DMS53 treated with DMSO at 0.1 percent for 48 hours (cell line): ENCODE data around the gene OTOP2.
A peak's percentile ranks its signal among the peaks of the same experiment; 100 is the strongest.

Experiments
- DNase-seq: peaks from one replicate; lab custom pipeline; 2025; ENCODE audit not compliant: unreplicated experiment; lab: John Stamatoyannopoulos, UW

The OTOP2 gene, protein sequence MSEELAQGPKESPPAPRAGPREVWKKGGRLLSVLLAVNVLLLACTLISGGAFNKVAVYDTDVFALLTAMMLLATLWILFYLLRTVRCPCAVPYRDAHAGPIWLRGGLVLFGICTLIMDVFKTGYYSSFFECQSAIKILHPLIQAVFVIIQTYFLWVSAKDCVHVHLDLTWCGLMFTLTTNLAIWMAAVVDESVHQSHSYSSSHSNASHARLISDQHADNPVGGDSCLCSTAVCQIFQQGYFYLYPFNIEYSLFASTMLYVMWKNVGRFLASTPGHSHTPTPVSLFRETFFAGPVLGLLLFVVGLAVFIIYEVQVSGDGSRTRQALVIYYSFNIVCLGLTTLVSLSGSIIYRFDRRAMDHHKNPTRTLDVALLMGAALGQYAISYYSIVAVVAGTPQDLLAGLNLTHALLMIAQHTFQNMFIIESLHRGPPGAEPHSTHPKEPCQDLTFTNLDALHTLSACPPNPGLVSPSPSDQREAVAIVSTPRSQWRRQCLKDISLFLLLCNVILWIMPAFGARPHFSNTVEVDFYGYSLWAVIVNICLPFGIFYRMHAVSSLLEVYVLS

GRCh38 chr17:74924250-74924948 lies at the start of gene OTOP2:
TSS of gene OTOP2 (plus strand) at chr17:74924273. CDS start at chr17:74924633, 360 bp downstream.
- DNase-seq: no peak

- no peak for DNase-seq
These were observed 49.4 kb upstream of the OTOP2 start for GRCh38 chr17:74874615-74875037.

DNA sequence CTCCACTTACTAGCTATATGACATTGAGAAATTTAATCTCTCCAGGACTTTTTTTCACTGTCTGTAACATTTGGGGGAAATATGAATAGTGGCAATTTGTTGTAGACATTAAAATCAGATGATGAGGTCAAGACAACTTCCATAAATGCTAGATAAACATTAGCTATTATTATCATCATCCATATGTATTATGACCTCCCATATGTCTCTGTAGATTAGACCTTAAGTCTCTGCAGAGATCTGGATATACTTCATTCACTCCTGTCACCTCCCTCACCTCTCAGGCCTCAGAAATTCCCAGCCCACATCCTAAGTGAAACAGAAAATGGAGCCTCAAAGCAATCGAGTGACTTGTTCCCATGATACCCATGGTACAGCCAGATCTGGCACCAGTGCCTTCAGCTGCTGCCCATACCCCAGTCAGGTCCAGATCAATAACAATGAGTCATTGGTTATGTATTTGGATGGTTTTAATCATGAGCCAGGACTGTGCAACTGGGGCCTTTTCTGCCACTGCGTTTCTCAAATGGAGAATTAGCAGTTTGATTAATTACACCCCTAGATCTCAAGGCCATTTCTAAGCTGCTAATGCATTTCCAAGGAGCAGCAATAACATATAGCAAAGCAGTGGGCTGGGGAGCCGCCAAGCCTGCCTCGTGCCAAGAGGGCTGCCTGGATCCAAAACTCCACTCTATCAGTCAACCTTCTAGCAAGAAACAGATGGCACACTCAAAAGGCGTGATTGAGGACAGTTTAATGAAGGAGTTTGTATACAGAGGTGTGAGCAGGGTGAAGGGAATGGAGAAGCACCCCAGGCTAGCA lies 48.7 kb upstream of the OTOP2 start:
- DNase-seq: no peak

DNA sequence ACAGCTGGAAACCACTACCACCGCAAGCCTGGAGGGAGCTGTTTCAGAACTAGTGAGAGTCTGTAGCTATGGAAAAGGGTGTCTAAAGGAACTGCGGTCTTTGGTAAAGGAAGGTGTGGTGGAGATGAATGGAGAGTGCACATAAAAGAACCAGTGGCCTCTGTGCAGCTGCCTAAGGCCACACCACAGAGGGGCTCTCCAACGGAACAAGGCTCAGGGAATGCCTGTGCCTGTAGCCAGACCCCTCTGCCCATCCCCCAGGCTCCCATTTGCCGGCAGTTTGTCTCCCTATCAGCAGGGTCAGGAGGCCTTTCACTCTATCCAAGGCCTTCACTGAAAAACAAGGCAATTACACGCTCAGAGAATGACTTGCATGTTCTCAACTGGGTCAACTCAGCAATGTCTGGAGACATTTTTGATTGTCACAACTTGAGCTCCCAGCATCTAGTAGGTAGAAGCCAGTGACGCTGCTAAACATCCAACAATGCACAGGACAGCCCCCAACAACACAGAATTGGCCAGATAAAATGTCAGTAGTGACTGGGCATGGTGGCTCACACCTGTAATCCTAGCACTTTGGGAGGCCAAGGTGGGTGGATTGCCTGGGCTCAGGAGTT lies 48.0 kb upstream of the OTOP2 start:
- DNase-seq: no peak

GRCh38 chr17:74877592-74878548 lies 46.2 kb upstream of the OTOP2 start:
- no peak for DNase-seq

DNA sequence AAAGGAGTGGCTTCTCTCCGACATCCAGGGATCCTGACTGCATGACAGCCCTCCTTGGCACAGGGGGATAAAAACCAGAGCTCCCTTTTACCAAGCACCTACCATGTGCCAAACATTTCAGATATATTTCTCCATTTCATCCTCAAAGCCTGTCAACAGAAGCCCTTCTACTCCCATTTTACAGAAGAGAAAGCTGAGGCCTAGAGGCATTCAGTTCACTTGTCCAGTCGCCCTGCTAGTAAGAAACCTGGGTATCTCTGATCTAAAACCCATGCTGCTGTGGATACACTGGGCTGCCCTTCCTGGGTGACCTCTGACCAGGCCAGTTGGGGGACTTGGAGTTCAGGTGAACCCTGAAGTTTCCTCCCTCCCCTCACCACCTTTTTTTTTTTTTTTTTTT lies 45.4 kb upstream of the OTOP2 start:
- DNase-seq: no peak

DNA sequence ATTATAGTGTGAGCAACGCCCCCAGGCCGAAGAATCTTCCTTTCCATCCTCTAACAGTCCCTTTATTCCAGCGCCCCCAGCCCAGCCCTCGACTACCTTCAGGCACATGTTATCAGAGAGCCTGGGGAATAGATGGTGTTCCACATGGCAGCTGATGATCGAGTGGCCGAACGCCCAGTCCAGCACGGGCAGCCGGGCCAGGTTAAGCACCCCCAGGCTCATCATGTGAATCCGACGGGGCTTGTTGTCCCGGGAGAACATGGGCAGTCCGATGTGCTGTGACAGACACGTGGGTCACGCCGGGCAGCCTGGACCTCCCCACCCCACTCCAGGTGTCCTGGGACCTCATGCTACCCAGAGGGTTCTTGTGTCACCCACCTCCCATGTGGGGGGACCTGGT lies 44.8 kb upstream of the OTOP2 start:
- DNase-seq: no peak

DNA sequence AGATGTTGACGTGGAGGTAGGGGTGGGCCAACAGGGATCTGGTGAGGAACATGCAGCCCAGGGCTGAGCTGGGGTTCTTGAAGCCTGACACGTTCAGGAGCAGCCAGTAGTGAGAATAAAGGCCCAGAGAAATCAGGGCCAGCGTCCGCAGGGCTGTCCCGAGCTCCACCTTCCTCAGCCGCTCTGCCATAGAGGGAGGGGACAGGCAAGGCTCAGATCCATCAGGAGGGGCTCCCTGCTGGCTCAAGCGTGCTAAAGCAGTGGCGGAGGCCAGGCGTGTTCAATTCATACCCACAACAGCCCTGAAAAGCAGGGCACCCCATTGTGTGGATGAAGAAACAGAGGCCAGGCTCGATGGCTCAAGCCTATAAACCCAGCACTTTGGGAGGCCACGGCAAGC lies 43.0 kb upstream of the OTOP2 start:
- no peak for DNase-seq

DNA sequence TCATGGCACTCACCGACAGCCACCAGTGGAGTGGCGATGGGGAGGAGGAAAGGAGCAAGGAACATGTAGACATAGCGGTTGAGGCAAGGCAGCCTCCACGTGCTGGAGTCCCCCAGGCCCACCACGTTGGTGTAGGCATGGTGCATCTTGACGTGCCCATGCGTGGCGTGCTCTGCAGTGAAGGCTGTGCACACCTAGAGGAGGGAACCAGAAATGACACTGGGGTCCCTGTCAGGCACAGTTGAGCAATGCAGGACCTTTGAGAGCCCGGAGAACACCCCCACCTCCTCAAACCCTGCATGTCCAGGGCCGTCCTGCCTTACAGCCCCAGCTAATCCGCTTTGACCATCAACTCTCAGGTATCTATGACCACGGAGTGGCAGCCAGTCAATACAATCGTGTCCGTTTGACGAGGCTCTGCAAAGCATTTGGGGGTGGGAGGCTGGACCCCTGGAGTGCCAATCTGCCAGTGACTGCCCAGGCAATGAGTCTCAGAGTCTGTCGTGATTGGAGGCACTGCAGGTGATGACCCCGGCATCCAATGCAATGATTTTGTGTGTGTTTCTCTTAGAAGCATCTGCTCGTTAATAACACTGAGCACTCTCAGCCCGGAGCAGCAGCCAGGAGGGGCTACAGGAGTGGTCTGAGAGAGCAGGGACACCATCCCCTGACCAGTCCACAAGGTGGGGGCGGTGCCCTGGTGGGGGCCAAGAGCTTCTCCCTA lies 41.4 kb upstream of the OTOP2 start:
- DNase-seq: no peak

DNA sequence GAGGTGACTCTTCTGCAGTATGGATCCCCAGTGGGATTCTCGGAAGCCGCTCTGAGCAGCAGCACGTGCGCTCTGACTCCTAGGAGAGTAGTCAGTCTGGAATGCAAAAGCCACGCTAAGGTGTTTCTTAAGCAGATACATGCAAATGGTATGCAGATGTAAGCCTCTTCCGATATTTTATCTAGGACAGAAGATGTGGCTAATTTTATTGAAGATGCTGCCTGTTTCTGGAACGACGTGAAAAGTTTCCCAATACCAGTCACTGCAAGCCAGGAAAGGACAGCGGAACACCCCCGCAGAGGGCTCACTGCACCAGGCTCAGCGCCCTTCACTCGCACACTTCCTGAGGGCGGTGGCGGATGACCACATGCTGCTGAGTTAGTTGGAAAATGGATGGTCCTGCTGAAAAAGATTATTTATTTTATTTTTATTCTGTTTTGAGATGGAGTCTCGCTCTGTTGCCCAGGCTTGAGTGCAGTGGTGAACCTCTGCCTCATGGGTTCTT lies 40.8 kb upstream of the OTOP2 start:
- DNase-seq: no peak

DNA sequence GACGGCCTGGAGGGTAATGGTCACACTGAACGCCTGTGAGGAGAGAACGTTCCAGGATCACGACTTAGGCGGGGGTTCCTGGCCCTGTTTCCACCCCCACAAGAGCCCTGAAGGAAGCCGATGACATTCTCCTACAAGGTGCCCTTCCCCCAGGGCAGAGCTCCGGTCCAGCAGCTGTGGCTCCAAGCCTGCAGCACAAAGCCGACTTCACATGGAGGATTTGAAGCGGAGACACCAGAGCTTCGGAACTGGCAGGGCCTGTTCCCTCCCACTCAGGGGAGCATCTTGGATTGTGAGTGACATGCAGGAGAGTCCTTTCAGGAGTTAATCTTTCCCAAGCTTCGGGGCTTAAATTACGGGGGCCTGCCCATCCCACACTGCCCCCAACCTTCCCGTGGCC lies 35.6 kb upstream of the OTOP2 start:
- DNase-seq: no peak

- DNase-seq: no peak
These were observed 33.5 kb upstream of the OTOP2 start for GRCh38 chr17:74890554-74890953.

DNA sequence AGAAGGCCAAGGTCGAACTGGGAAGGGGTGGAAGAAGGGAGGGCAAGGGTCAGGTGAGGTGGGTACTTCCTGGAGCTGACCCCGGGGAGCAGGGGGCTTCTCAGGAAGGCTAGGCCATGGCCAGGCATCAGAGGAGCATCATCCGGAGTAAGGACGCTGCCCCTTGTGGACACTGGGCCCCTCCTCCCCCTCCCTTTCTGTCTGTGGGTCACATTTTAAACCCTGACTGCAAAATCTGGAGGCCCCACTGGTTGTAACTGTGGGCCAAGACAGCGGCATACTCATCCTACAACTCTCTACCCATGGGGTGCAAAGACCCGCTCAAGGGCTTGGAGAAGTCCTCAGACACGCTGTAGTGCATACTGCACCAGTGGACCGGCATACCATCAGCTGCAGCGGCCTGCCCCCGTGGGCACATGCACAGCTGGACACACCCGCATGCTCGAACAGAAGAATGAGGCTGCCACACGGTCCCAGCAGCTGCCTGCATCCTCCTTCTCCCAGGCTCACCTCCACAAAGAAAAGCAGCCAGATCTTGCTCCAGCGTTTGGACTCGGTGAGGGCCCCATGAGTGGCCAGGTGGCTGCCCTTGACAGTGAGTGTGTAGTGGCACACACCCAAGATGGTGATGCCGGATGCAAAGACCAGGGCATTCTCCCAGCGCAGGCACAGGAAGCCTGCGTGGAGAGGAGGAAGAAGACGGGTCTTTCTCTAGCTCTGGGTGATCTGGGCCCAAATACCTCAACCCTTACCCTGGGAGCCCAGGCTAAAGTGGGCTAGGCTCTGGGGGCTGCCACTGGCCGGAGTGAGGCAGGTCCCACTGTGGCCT lies 31.8 kb upstream of the OTOP2 start:
- peak; percentile 52 for DNase-seq

- DNase-seq: no peak
These were observed 30.8 kb upstream of the OTOP2 start, which contains the start of gene FADS6 for GRCh38 chr17:74892974-74893911. TSS of gene FADS6 (minus strand) at chr17:74893633. CDS start at chr17:74893595, 38 bp downstream.

DNA sequence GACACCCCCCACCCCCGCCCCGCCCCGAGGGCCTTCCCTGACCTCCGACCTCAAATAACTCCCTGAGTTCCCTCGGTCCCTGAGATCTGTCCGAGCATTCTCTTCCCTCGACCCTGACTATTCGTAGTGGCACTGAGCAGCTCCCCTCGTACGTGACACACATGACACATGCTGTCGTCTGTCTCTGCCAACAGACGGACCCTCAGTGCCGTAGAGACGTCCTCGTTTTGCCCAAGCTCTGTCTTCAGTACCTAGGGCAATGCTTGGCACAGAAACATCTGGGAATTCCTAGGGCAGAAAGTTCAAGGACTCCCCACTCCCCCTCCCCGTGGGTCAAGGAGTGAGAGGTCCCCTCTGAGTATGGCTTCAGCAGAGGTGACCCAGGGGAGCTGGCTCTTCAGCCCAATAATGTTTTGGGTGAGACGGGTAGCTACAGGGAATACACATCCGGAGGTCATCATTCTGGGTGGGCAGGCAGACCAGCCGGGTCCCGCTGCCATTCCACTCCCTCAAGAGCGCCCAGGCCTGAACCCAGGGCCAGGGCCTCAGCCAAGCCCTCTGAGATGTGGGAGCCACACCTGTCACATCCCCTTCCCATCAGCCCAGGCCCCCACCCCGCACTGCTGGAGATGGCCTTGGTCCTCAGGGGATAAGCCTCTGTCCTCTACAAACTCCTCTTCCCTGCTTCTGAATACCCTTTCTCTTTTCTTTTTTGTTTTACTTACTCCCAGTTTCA lies 30.0 kb upstream of the OTOP2 start:
- DNase-seq: no peak

- DNase-seq: no peak
These were observed 25.6 kb upstream of the OTOP2 start for GRCh38 chr17:74898376-74898946.
